ENCODE data around the gene CYTH3. TPM values are rescaled to one million over a fixed set of nuclear protein-coding genes. Genes with fewer than 3 reads are reported as not detected.
A peak's percentile ranks its signal among the peaks of the same experiment; 100 is the strongest.
"Not testable (repeated sequence)": the region's sequence is repeated elsewhere in the genome, so short reads cannot be mapped to it uniquely, and the experiment has no call there.

Gene CYTH3
- total RNA-seq, 2 experiments from 2014 or later = 0.75 to 1.2 TPM

GRCh38 chr7:6227294-6227846, 45.1 kb downstream of the CYTH3 start:
- Mint-ChIP-seq H3K4me3 (no peak overlapping the region), H3K36me3 (ENCODE audit: low read depth) (no peaks in the 10 kb centered on the region), H3K27ac (no peak overlapping the region), H3K4me1 (peaks cover 10% of the 10 kb centered on the region), H3K27me3 (peaks cover 22% of the 10 kb centered on the region), H3K9me3 (ENCODE audit: low read depth) (no peaks in the 10 kb centered on the region)
- ATAC-seq (no peak), DNase-seq (no peak)
- POLR2A ChIA-PET = no interaction called here
- intact Hi-C loops (cut with DNase I, micrococcal nuclease) = no loop called here
- CTCF ChIA-PET = no interaction called here

GRCh38 chr7:6226194-6226799, 46.1 kb downstream of the CYTH3 start:
- H3K27ac Mint-ChIP-seq = no peak overlapping the region
- DNase-seq (no peak), ATAC-seq (no peak)
- H3K9me3 Mint-ChIP-seq (ENCODE audit: low read depth) = no peaks in the 10 kb centered on the region
- CTCF ChIA-PET = no interaction called here
- POLR2A ChIA-PET = no interaction called here
- H3K4me1 Mint-ChIP-seq = peaks cover 20% of the 10 kb centered on the region
- no peak overlapping the region for H3K4me3 Mint-ChIP-seq
- H3K27me3 Mint-ChIP-seq = peaks cover 19% of the 10 kb centered on the region
- intact Hi-C loops (cut with DNase I, micrococcal nuclease) = no loop called here
- no peaks in the 10 kb centered on the region for H3K36me3 Mint-ChIP-seq (ENCODE audit: low read depth)

GRCh38 chr7:6223411-6223810, 49.0 kb downstream of the CYTH3 start:
- DNase-seq; intact Hi-C loops (cut with DNase I, micrococcal nuclease); H3K4me3 Mint-ChIP-seq; H3K36me3 Mint-ChIP-seq (ENCODE audit: low read depth); H3K9me3 Mint-ChIP-seq (ENCODE audit: low read depth); ATAC-seq; CTCF ChIA-PET; H3K27ac Mint-ChIP-seq; POLR2A ChIA-PET: not testable (repeated sequence)
- Mint-ChIP-seq H3K4me1 (peaks cover 23% of the 10 kb centered on the region), H3K27me3 (peaks cover 19% of the 10 kb centered on the region)

DNA sequence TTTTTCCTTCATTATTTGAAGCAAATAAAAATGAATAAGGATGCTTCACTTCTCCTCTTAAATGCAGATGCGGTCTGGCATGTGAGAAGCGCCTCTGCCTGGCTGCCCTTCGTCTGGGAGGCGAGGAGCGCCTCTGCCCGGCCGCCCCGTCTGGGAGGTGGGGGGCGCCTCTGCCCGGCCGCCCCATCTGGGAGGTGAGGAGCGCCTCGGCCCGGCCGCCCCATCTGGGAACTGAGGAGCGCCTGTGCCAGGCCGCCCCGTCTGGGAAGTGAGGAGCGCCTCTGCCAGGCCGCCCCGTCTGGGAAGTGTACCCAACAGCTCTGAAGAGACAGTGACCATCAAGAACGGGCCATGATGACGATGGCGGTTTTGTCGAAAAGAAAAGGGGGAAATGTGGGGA, 49.4 kb downstream of the CYTH3 start:
- CTCF ChIA-PET; DNase-seq; H3K4me3 Mint-ChIP-seq; ATAC-seq; H3K36me3 Mint-ChIP-seq (ENCODE audit: low read depth); intact Hi-C loops (cut with DNase I, micrococcal nuclease); H3K27ac Mint-ChIP-seq; H3K9me3 Mint-ChIP-seq (ENCODE audit: low read depth); POLR2A ChIA-PET: not testable (repeated sequence)
- peaks cover 16% of the 10 kb centered on the region for H3K27me3 Mint-ChIP-seq
- H3K4me1 Mint-ChIP-seq = peaks cover 19% of the 10 kb centered on the region

- peak overlapping the region; percentile 9 for H3K4me3 Mint-ChIP-seq
- H3K27me3 Mint-ChIP-seq = peaks cover 15% of the 10 kb centered on the region
- peak overlapping the region; percentile 67 for H3K27ac Mint-ChIP-seq
- peaks cover 18% of the 10 kb centered on the region for H3K4me1 Mint-ChIP-seq
- ATAC-seq = peak; percentile 97
- H3K9me3 Mint-ChIP-seq (ENCODE audit: low read depth) = no peaks in the 10 kb centered on the region
- intact Hi-C loops (cut with DNase I, micrococcal nuclease) = loop anchor here (1.0 kb wide), 3 partner anchors 29 to 51 kb away; partner anchors contain the start of gene CYTH3 (in 1 of the 2)
- DNase-seq = peak; percentile 63
- CTCF ChIA-PET = interaction anchor here (0.6 to 1.4 kb wide), 2 partner anchors 36 to 1323 kb away, joined by 4 to 5 read pairs; no protein-coding TSS in a partner anchor
- POLR2A ChIA-PET = interaction anchor here (0.7 to 0.9 kb wide), 2 partner anchors 29 to 188 kb away, joined by 3 read pairs; no protein-coding TSS in a partner anchor
- H3K36me3 Mint-ChIP-seq (ENCODE audit: low read depth) = no peaks in the 10 kb centered on the region
These were observed 50.8 kb downstream of the CYTH3 start for GRCh38 chr7:6221340-6222319.

GRCh38 chr7:6218329-6218728, 54.1 kb downstream of the CYTH3 start:
- ChIA-PET POLR2A (no interaction called here), CTCF (no interaction called here)
- no peak for ATAC-seq
- Mint-ChIP-seq H3K27me3 (peaks cover 9% of the 10 kb centered on the region), H3K27ac (no peak overlapping the region), H3K4me3 (no peak overlapping the region), H3K9me3 (ENCODE audit: low read depth) (no peaks in the 10 kb centered on the region), H3K36me3 (ENCODE audit: low read depth) (no peaks in the 10 kb centered on the region), H3K4me1 (peaks cover 18% of the 10 kb centered on the region)
- intact Hi-C loops (cut with DNase I, micrococcal nuclease) = no loop called here
- DNase-seq = no peak

DNA sequence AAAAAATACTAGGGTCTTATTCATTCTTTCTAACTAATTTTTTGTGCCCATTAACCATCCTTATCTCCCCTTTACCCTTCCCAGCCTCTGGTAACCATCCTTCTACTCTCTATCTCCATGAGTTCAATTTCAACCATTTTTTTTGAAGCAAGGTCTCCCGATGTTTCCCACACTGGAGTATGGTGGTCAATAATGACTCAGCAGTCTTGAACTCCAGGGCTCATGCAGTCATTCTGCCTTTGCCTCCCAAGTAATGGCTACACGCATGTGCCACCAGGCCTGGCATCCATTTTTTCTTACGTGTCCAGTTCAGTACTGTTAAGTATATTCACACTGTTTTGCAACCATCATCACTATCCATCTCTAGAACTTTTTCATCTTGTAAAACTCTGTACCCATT, 60.4 kb downstream of the CYTH3 start:
- peaks cover 2% of the 10 kb centered on the region for H3K27me3 Mint-ChIP-seq
- no peak overlapping the region for H3K4me3 Mint-ChIP-seq
- ChIA-PET CTCF (interaction anchor here (0.6 kb wide), 1 partner anchor 9 kb away, joined by 3 read pairs; no protein-coding TSS in a partner anchor), POLR2A (no interaction called here)
- DNase-seq (no peak), ATAC-seq (no peak)
- no peaks in the 10 kb centered on the region for H3K4me1 Mint-ChIP-seq
- no peaks in the 10 kb centered on the region for H3K9me3 Mint-ChIP-seq (ENCODE audit: low read depth)
- intact Hi-C loops (cut with DNase I, micrococcal nuclease) = no loop called here
- no peak overlapping the region for H3K27ac Mint-ChIP-seq
- no peaks in the 10 kb centered on the region for H3K36me3 Mint-ChIP-seq (ENCODE audit: low read depth)

- H3K36me3 Mint-ChIP-seq (ENCODE audit: low read depth) = no peaks in the 10 kb centered on the region
- intact Hi-C loops (cut with DNase I, micrococcal nuclease) = no loop called here
- H3K27me3 Mint-ChIP-seq = peaks cover 2% of the 10 kb centered on the region
- H3K4me3 Mint-ChIP-seq = no peak overlapping the region
- POLR2A ChIA-PET = no interaction called here
- no peaks in the 10 kb centered on the region for H3K9me3 Mint-ChIP-seq (ENCODE audit: low read depth)
- no peak for ATAC-seq
- CTCF ChIA-PET = interaction anchor here (0.6 to 1.1 kb wide), 3 partner anchors 35 to 114 kb away, joined by 3 to 4 read pairs (median 3); no protein-coding TSS in a partner anchor
- no peaks in the 10 kb centered on the region for H3K4me1 Mint-ChIP-seq
- H3K27ac Mint-ChIP-seq = no peak overlapping the region
- DNase-seq = no peak
These were observed 61.6 kb downstream of the CYTH3 start for GRCh38 chr7:6210621-6211372.

- no peak overlapping the region for H3K27ac Mint-ChIP-seq
- ChIA-PET POLR2A (no interaction called here), CTCF (interaction anchor here (1.1 kb wide), 1 partner anchor 115 kb away, joined by 4 read pairs; no protein-coding TSS in a partner anchor)
- ATAC-seq = no peak
- DNase-seq = no peak
- no peaks in the 10 kb centered on the region for H3K4me1 Mint-ChIP-seq
- H3K4me3 Mint-ChIP-seq = no peak overlapping the region
- H3K36me3 Mint-ChIP-seq (ENCODE audit: low read depth) = no peaks in the 10 kb centered on the region
- no peaks in the 10 kb centered on the region for H3K9me3 Mint-ChIP-seq (ENCODE audit: low read depth)
- H3K27me3 Mint-ChIP-seq = peaks cover 2% of the 10 kb centered on the region
- intact Hi-C loops (cut with DNase I, micrococcal nuclease) = no loop called here
These were observed 63.1 kb downstream of the CYTH3 start for GRCh38 chr7:6209340-6209739.

- no peak overlapping the region for H3K4me3 Mint-ChIP-seq
- H3K27ac Mint-ChIP-seq = no peak overlapping the region
- no peaks in the 10 kb centered on the region for H3K36me3 Mint-ChIP-seq (ENCODE audit: low read depth)
- H3K4me1 Mint-ChIP-seq = no peaks in the 10 kb centered on the region
- ChIA-PET POLR2A (no interaction called here), CTCF (no interaction called here)
- peaks cover 2% of the 10 kb centered on the region for H3K27me3 Mint-ChIP-seq
- ATAC-seq (no peak), DNase-seq (no peak)
- intact Hi-C loops (cut with DNase I, micrococcal nuclease) = no loop called here
- no peaks in the 10 kb centered on the region for H3K9me3 Mint-ChIP-seq (ENCODE audit: low read depth)
These were observed 63.7 kb downstream of the CYTH3 start for GRCh38 chr7:6208573-6209328.

Measured in activated CD4-positive, alpha-beta T cell treated with anti-CD3 and anti-CD28 coated beads for 36 hours (primary cell).